GM18858 (cell line): ENCODE data around the gene ARAP3.

Experiments
- ATAC-seq: cut with Tn5 transposase; IDR thresholded peaks from one replicate; pipeline ENCODE4 v1.9.1; 2021; ENCODE audit not compliant: unreplicated experiment

ARAP3 gene

DNA sequence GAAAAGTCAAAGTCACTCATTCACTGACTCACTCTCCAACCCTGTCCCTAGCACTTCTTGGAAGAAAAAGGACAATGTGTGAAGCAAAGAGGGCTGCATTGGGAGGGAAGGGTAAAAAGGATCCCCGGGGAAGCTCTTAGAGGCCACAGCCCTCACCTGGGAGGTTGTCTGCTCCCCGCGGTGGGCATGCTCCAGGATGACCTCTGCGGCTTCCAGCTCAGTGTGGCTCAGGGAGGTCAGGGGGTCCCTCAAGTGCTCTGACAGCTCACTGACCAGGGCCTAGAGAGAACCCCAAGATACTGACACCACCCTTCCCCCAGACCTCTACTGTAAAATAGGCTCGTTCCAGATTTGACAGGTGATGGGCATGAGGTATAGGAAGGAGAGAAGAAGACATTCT lies 34.8 kb downstream of the ARAP3 start:
- no peak for ATAC-seq

DNA sequence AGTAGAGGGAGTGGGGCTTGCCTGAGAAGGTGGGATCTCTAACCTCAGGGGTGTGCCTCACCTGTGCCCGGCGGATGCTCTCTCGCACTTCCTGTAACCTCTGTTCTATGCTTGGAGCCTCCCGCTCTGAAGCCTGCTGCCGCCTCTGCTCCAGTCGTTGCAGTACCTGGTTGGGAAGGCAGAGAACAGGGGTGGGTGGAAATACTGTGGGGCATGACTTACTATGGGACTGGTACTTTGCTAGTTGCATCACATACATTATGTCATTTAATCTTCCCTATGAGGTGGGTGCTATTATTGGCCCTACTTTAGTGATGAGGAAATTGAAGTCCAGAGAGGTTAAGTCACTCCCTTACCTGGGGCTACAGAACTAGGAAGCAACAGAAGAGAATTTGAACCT lies 36.0 kb downstream of the ARAP3 start:
- ATAC-seq, result no peak

DNA sequence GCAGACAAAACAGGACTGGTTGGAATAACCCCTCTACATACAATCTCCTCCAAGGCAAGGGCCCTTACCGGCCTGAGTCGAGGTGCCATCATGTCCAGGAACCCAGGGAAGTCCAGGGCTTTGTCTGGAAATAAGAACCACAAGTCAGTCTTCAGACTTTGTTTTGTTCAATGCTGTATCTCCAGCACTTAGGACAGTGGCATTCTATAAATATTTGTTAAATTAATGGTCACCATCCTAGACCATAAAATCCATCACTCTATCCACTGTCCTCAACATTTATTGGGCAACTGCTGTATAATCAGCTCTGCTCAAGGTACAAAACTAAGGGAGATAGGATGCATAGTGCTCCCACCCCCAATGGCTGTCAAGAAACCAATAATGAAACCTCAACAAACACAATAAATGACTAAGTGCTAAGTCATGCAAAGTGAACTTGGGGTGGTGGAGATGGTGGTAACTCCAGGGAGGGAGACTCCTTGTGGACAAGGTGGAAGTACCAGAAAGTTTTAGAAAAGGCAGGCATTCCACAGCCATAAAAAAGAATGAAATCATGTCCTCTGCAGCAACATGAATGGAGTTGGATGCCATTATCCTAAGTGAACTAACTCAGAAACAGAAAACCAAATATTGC lies 40.3 kb downstream of the ARAP3 start:
- peak; percentile 77 for ATAC-seq

DNA sequence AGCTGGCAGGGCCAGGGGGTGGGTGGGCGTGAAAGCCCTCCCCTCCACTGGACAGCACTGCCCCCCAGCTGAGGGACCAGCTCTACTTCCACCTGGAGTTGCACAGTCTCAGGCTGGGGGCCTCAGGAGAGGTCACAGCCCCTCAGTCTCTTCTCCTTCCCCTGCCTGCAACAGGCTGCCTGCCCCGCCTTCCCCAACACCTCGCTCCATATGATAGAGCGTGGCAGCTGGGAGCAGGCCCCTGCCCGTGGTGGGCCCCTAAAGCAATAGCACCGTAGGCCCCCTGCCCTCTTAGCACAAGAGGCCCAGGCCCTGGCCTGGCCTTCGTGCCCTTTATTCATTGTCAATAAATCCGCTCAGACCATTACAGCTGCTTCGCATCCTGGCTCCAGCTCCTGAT lies 41.3 kb downstream of the ARAP3 start:
- no peak for ATAC-seq

DNA sequence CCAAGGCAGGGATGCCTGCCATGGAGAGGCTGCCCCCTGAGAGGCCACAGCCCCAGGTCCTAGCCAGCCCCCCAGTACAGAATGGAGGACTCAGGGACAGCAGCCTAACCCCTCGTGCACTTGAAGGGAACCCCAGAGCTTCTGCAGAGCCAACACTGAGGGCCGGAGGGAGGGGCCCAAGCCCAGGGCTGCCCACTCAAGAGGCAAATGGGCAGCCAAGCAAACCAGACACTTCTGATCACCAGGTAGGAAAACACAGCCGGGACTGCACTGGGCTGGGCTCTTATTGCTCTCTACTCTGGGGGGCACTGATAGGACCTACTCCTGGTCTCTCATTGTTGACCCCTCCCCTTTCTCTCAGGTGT lies 42.0 kb downstream of the ARAP3 start:
- no peak for ATAC-seq

DNA sequence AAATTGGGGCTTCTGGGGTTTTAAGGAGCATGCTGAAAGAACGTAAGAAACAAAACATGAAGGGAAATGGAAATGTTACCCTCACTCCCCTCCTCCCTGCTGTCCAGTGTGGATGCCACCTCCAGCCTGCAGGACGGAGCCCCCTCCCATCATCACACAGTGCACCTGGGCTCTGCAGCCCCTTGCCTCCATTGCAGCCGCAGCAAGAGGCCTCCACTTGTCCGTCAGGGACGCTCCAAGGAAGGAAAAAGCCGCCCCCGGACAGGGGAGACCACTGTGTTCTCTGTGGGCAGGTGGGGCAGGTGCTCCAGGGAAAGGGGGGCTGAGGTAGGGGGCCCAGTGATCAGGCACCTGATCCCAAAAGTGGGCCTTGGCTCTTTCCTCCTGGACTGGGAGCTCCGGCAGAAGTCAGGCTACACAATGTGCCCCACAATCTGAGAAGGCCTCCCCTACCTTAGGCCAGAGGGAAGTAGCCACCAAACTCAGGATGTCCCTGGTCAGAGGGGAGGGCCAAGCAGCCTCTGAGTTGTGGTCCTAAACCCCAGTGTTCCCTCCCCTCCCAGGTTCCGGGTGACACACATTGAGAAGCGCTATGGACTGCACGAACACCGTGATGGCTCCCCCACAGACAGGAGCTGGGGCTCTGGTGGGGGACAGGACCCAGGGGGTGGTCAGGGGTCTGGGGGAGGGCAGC lies 42.5 kb downstream of the ARAP3 start:
- ATAC-seq, result no peak

DNA sequence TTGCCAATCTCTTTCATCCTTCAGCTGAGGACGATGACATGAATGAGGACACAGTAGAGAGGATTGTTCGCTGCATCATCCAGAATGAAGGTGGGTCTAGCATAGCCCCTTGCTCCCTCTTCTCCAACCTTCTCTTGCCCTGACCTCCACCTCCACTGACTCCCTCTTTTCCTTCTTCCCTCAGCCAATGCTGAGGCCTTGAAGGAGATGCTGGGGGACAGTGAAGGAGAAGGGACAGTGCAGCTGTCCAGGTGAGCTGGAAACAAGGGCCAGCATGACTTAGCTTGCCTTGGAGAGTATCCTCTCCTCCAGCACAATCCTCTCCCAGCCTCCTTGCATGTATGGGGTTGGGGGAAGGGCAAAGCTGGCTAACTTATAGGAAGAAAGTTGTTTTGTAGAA lies 43.3 kb downstream of the ARAP3 start:
- ATAC-seq, result no peak

DNA sequence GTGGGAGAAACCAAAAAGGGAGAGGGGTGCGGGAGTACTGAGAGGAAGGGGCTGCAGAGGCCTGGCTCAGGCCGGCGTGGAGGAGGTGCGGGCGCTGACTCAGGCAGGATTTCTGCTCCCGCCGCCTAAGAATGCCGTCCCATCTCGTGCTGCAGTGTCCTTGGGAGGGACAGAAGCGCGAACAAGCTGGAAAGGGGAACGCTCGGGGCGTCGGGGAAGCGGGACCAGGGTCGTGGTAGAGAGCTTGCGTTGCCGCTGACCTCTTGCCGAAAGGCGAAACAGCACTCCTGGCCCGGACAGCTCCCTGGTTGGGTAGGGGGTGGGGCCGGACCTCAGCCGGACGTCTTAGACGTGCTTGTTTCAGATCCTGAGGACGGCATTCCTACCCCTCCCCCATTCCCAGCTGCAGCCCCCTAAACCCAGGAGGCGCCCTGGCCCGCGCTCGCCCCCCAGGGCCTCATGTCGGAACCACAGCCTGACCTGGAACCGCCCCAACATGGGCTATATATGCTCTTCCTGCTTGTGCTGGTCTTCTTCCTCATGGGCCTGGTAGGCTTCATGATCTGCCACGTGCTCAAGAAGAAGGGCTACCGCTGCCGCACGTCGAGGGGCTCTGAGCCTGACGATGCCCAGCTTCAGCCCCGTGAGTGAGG lies 44.1 kb downstream of the ARAP3 start:
- no peak for ATAC-seq

DNA sequence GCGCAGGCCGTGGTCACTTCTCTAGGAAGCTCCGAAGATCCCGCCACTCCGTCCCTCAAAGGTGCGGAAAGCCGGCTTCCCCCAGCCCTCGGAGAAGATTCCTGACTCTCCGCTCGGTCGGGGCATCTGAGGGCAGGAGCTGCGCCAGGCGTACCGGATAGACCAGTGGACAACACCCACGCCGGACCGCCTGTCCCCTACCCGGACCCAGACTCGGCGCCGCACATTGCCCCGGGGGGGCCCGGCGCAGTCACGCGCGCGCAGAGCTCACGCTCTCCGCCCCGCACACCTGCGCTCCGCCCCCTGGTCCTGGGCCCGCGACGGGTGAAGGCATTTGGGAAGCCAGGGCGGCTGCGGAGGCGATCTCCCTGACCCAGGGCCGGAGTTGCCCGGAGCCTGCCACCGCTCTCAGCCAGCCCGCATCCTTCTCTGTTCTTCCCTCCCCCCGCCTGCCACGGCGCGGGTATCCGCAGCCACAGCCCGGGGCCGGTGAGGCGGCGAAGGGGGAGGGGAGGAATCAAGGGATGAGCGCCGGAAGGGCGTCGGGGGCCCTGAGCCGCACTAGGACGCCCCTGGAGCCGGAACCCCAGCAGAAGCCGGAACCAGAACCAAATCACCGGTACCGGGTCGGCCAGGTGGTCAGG lies 44.8 kb downstream of the ARAP3 start:
- ATAC-seq, result no peak

DNA sequence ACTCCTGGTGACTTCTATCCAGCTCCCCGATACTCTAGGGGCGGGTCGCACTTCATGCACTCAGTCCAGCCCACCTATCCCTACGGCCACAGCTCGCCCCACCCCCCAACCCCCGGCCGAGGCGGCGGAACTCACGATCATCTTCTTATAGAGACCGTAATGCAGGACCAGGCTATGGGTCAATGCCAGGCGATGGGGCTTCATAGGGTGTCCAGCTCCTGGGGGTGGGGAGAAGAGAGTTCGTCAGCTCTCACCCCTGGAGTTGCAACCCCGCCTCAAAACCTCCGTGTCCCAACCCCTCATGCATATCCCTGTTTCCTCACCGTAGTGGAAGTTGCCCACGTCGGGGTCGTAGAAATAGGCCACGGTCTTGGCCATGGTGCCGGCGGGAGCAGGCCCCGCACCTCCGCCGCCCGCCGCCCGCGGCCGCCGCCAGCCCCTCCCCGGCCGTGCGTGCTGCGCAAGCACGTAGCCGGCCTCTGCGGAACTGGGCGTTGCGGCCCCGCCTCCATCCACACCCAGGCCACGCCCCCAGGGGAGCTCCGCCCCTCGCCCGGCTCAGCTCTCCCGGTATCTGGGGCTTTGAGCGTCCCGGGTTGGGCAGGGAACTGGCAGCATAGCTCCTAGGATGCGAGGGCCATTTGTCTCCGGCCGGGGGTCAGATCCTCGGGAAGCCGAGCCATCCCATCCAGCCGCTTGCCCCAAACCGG lies 45.5 kb downstream of the ARAP3 start, which contains the start of the genes HDAC3 and RELL2:
Gene HDAC3 (minus strand): TSS at position 437 of the 710 bp plus-strand sequence. CDS start 59 bp downstream, at position 378.
Gene RELL2 (plus strand): TSS at position 585 of the 710 bp plus-strand sequence. CDS start 1,229 bp downstream, outside the sequence.
- ATAC-seq, result peak; percentile 42

DNA sequence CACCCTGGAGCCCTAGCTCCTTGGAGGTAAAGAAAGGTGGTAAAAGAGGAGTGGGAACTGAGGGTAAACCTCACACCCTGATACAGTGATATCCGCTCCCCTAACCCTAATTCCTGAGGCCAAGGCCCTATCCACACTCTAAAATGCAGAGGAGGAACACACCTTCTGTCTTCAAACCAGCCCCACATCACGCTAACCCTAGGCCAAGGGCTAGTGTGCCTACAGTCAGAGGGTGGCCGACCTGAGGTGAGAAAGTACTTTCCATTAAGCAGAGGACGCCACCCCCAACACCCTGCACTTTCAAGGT lies 46.0 kb downstream of the ARAP3 start:
- no peak for ATAC-seq

DNA sequence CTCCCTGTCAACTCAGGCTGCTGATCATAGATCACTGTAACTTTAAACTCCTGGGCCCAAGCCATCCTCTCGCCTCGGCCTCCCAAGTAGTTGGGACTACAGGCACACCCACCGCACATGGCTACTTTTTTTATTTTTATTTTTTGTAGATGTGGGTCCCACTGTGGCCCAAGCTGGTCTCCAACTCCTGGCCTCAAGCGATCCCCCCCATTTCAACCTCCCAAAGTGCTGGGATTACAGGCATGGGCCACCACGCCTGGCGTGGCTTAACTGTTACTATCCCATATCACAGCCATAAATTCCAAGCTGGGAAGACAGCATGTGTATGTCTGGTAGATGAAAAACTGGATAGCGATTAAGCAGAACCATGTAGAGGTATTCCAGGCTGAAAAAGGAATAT lies 46.4 kb downstream of the ARAP3 start:
- no peak for ATAC-seq

DNA sequence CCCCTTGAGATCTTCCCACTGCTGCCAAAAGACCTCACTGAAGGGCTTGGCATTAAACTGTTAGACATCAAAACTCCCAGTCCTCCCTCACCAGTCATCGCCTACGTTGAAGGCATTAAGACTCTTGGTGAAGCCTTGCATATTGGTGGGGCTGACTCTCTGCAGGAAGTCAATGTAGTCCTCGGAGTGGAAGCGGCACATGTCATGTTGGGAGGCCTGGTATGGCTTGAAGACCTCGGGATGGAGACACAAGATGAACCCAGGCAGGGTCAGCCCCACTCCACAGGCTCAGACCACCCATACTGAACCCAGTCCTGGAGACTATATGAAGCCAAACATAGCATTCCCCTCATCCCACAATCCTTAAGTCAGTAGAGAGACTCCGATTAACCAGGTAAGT lies 47.3 kb downstream of the ARAP3 start:
- ATAC-seq, result no peak

DNA sequence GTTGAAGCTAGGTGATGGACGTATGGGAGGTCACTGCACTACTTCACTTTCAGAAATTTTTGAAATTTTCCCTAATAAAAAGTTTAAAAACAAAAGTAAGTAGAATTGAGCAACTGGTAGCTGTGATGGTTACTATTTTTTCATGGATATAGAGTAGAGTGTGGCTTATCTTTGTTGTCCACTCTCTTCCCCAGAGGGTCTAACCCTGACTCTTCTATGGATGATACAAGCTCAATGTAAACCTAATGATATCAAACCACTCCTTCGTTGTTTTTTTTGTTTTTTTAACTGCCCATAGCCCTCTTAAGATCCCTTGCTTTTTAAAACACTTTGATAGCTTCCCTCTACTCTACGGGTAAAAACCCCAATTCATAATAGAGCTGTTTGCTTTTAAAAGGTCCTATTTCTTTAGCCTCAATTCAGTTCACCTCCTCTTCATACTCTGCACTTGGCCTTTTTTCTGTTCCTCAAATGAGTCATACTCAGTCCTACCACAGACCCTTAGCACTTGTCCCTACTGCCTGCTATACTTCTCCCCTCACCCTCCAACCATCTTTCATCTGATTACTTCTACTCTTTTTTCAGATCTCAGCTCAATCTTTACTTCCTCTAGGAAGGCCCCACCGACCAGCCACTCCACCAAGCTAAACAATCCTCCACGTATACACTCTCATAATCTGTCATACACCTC lies 48.0 kb downstream of the ARAP3 start:
- peak; percentile 87 for ATAC-seq

DNA sequence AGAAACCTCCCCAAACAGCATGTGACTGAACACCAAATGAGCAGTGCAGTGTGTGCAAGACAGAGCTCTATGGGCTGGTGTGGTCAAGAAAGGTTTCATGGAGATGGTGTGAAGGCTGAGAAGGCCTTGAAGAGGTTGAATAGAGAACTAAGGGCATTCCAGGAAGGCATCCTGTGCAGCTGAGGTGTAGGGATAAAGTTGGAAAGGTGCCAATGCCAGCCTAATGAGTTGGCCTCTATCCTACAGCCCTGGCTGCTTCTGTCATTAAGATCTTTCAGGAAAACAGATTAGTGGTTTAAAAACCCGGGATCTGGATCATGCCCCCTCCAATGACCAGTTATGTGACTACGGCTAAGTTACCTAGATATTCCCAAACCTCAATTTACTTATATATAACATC lies 49.4 kb downstream of the ARAP3 start:
- no peak for ATAC-seq

DNA sequence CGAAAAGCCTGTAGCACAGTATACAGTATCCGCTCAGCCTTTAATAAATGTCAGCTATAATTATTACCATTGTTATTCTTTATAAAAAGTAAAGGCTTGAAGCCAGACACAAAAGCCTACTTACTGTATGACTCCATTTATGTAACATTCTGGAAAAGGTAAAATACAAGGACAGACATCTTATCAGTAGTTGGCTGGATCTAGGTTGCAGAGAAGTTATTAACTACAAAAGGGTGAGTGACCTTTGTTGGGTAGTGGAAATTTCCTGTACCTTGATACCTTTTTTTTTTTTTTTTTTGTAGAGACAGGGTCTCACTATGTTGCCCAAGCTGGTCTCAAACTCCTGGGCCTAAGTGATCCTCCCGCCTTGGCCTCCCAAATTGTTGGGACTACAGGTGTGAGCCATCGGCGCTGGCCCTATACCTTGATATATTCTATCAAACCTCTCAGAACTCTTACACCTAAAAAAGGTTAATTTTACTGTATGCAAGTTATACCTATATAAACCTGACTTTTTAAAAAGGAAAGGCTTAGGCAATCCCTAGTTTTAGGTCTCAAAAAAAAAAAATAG lies 51.4 kb downstream of the ARAP3 start:
- no peak for ATAC-seq

DNA sequence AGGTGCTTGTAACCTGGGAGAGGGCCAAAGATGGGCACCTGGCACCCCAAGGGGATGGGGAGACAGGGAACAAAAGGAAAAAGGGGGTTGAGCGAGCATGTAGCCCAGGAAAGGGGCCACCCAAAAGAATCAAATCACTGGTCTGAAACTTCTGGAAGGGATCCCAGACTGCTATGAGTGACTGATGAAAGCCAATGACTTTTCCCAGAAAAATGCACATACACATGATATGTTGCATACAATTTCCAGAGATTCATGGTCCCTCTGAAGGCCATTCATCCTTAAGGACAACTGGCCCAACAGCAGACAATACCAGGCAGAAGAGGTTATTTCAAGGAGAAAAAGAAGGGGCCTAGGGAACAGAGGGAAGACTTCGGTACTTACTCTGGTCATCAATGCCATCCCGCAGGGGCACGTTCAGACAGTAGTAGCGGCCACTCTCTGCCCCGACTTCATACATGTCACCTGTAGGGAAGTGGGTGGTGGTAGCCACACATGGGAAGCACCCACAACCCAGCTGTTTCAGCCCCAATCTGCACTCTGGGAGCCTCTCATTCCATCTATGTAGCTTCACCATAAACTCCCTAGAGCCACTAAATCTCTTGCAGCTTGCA lies 53.7 kb downstream of the ARAP3 start:
- ATAC-seq, result no peak

DNA sequence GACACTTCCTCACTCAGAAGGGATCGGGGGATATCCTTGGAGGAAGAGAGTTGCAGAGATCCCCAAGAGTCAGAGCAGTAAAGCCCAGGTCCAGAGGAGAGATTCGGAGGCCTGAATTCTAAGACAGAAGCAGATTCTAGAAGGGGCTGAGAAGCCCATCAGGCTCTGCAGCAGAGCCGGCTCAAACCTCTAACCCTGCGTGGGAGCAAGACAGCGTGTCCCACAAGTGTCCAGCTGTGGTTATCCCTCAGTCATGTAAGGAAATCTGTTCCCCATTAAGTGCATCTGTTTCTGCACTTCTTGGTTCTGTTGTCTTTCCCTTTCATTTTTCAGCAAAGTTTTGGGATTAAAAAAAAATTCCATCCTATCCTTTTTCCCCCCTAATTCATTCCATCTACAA lies 58.4 kb downstream of the ARAP3 start:
- no peak for ATAC-seq

DNA sequence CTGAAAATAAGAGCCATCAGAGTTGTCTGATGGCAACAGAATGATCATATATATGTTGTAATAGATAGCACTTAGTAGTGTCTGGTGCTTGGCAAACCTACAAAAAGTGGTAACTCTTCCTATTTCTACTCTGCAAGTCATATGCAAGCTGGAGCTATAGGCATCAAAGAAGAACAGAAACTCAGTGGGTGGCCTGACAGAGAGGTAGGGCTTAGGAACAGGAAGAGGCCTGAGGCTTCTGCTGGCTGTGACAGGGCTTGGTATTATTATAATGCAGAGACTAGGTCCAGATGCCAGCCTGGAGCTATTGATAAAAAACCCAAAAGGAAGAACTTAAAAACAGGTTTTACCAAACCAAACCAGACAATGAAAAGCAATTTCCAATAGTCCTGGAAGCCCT lies 58.8 kb downstream of the ARAP3 start:
- ATAC-seq, result peak; percentile 73
